Chondrocyte (in vitro differentiated cells): ENCODE results near the gene POU3F1. TPM values are rescaled to one million over a fixed set of nuclear protein-coding genes. Genes with fewer than 3 reads are reported as not detected.
A peak's percentile ranks its signal among the peaks of the same experiment; 100 is the strongest.
"Not testable (repeated sequence)": the region's sequence is repeated elsewhere in the genome, so short reads cannot be mapped to it uniquely, and the experiment has no call there.

Experiments
- DNase-seq: peaks from one replicate; pipeline ENCODE4 v3.0.0; 2021; ENCODE audit warnings: mixed read lengths, low spot score
- H3K27ac Mint-ChIP-seq: one replicate; pipeline ENCODE4 v1.8.0; 2021; ENCODE audit warnings: mild to moderate bottlenecking, moderate library complexity, mixed read lengths; ENCODE audit not compliant: unreplicated experiment
- H3K27me3 Mint-ChIP-seq: 2 replicates; pipeline ENCODE4 v1.8.0; 2021; ENCODE audit warnings: low read depth, mixed read lengths
- H3K36me3 Mint-ChIP-seq: 2 replicates; pipeline ENCODE4 v1.8.0; 2021; ENCODE audit warnings: low read depth, mixed read lengths
- H3K4me1 Mint-ChIP-seq: 2 replicates; pipeline ENCODE4 v1.8.0; 2021; ENCODE audit warnings: low read depth, mild to moderate bottlenecking, mixed read lengths
- H3K4me3 Mint-ChIP-seq: one replicate; pipeline ENCODE4 v1.8.0; 2021; ENCODE audit warnings: mild to moderate bottlenecking, moderate library complexity, mixed read lengths; ENCODE audit not compliant: unreplicated experiment
- H3K9me3 Mint-ChIP-seq: 2 replicates; pipeline ENCODE4 v1.8.0; 2021; ENCODE audit warnings: low read depth, mixed read lengths
- CTCF ChIP-seq: fragments of 200-600 bp; sonication (generic); IDR thresholded peaks from 2 replicates; pipeline ENCODE4 v1.5.0; 2021; ENCODE audit warnings: antibody characterized with exemption, mild to moderate bottlenecking, moderate library complexity
- total RNA-seq: library from RNA; stranded (reverse); gene quantifications from 3 replicates; pipeline ENCODE4 v1.2.1, GENCODE V29; 2021

Gene POU3F1
- total RNA-seq, 1 donor from 2014 or later: 1.6 TPM

GRCh38 chr1:38041936-38042834 is 4.4 kb downstream of the POU3F1 start:
- Mint-ChIP-seq H3K36me3 (peaks cover 1% of the 10 kb centered on the region), H3K9me3 (no peaks in the 10 kb centered on the region), H3K27me3 (peaks cover 11% of the 10 kb centered on the region), H3K4me1 (peaks cover 26% of the 10 kb centered on the region), H3K4me3 (no peak overlapping the region), H3K27ac (no peak overlapping the region)
- no peak for TF ChIP-seq CTCF
- no peak for DNase-seq

DNA sequence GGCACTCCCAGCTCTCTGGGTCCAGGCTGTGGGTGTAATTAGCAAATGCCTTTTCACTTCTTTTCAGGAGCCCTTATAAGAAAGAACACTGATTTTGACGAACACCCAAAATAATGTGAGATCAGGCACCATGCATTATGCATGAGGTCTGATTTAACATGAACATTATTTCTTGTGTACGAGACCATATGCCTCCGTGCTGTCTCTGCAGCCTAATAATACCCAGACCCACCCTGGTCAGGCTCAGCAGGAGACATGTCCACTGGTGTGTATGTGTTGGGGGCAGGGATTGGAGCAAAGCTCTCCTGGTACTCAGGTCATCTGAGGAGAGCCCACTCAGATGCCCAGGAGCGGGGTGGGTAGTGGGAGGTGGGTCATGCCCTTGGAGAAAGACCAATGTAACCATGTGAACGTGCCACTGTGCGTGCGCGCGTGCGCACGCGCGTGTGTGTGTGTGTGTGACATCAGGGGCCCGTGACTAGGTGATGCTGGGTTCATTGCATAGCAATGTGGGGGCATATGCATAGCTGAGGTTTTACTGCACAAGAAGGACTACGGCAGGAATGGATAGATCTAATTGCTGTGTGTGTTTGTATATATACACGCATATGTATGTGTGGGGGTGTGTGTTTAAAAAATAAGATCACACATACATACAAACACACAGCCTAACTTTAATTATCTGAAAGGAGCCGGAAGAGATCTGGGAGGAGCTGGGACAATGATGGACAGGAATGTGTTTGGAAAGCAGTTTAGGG is 7.1 kb downstream of the POU3F1 start:
- peaks cover 3% of the 10 kb centered on the region for H3K36me3 Mint-ChIP-seq
- TF ChIP-seq CTCF: no peak
- peaks cover 9% of the 10 kb centered on the region for H3K27me3 Mint-ChIP-seq

DNA sequence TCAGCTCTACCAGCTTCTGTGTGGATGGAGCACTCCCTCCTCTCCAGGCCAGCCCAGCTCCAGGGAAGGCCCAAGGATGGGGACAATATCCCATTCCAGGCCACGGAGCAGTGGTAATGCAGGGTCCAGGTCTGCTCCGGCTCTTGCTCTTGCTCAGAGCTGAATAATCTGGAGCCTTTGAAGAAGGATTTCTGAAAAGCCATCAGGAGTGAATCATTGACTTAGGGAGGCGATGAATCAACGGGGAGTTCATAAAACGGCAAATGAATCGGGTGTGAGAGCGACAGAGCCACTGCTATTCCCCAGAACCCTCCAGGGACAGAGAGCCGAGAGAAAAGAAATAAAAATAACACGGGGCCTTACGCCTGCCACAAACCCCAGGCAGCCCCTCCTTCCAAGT is 7.7 kb downstream of the POU3F1 start:
- Mint-ChIP-seq H3K27me3 (peaks cover 7% of the 10 kb centered on the region), H3K36me3 (peaks cover 3% of the 10 kb centered on the region), H3K4me1 (peaks cover 22% of the 10 kb centered on the region), H3K9me3 (no peaks in the 10 kb centered on the region), H3K4me3 (no peak overlapping the region), H3K27ac (no peak overlapping the region)
- no peak for TF ChIP-seq CTCF
- DNase-seq: no peak

More for the DNA sequence above, 7.1 kb downstream of the POU3F1 start:
- Mint-ChIP-seq H3K27ac (no peak overlapping the region), H3K9me3 (no peaks in the 10 kb centered on the region), H3K4me1 (peaks cover 26% of the 10 kb centered on the region), H3K4me3 (no peak overlapping the region)
- DNase-seq: no peak

DNA sequence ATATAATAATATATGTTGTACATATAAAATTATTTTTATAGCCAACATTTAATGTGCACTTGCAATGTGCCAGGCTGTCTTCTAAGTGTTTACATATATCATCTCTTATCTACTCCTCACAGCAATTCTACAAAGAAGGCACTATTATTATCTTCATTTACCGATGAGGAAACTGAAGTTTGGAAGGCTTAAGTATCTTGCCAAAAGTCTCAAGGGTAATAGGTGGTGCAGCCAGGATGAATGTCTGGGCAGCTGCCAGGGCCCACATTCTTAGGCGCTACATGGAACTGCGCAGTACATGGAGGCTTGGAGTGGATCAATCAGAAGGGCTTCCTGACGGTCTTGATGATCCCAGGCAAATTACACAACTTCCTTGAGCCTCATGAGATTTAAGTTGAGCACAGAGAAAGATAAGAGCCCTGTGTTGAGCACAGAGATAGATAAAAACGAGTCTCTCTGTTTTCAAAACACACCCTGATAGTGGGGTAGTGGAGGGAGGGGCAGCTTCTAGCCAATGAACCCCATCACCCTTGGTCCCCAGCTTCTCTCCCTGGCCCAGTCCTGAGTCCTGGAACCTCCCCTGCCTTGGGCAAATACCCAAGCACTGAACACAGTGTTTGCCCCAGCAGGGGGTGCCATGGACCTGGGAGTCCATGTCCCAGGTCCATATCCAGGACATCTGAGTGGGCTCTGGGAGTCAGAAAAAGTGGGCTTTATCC is 9.2 kb downstream of the POU3F1 start:
- Mint-ChIP-seq H3K9me3 (no peaks in the 10 kb centered on the region), H3K27me3 (no peaks in the 10 kb centered on the region), H3K36me3 (peaks cover 3% of the 10 kb centered on the region), H3K27ac (no peak overlapping the region), H3K4me1 (peaks cover 17% of the 10 kb centered on the region), H3K4me3 (no peak overlapping the region)
- peak; percentile 68 for TF ChIP-seq CTCF
- no peak for DNase-seq

- Mint-ChIP-seq H3K36me3 (peaks cover 2% of the 10 kb centered on the region), H3K9me3 (no peaks in the 10 kb centered on the region), H3K27me3 (no peaks in the 10 kb centered on the region), H3K4me3 (no peak overlapping the region), H3K4me1 (peaks cover 26% of the 10 kb centered on the region), H3K27ac (no peak overlapping the region)
- DNase-seq: no peak
- no peak for TF ChIP-seq CTCF
Observed at GRCh38 chr1:38034871-38035270, 11.7 kb downstream of the POU3F1 start.

DNA sequence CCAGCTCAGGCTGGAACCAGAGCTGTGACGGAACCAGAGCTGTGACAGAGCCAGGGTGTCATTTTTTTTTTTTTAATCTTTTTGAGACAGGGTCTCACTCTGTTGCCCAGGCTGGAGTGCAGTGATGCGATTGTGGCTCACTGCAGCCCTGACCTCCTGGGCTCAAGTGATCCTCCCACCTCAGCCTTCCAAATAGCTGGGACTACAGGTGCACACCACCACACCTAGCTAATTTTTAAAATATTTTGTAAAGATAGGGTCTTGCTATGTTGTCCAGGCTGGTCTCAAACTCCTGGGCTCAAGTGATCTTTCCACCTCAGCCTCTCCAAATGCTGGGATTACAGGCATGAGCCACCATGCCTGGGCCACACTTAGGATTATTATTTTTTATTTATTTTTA is 13.6 kb downstream of the POU3F1 start:
- not testable (repeated sequence) for H3K9me3 Mint-ChIP-seq, DNase-seq, H3K27me3 Mint-ChIP-seq, H3K36me3 Mint-ChIP-seq, H3K4me3 Mint-ChIP-seq, H3K27ac Mint-ChIP-seq
- H3K4me1 Mint-ChIP-seq: peaks cover 24% of the 10 kb centered on the region
